ENCODE measurements around the gene MTX2. TPM values are rescaled to one million over a fixed set of nuclear protein-coding genes. Genes with fewer than 3 reads are reported as not detected.
A peak's percentile ranks its signal among the peaks of the same experiment; 100 is the strongest.

Gene MTX2
- total and polyA plus RNA-seq, 9 of the 15 experiments (the other 6 are each of a cell fraction or from before 2014, with no cell fraction given), result 38.1 to 170 (median 88.0) TPM

GRCh38 chr2:176269319-176270099, at the start of gene MTX2 (continued):
- no peak for TF ChIP-seq BCLAF1 (IDR thresholded peaks at IDR 0.05; ENCODE audit: borderline replicate concordance in 1 of 2, control insufficient read depth in 1 of 2, low read depth in 2 of 2, low read length in 1 of 2)
- no peak for TF ChIP-seq ZNF124 (CRISPR knock-in tag; IDR thresholded peaks at IDR 0.05)
- no peak for TF ChIP-seq ZNF3 (CRISPR knock-in tag; IDR thresholded peaks at IDR 0.05)
- TF ChIP-seq ZNF197 (CRISPR knock-in tag; IDR thresholded peaks at IDR 0.05; ENCODE audit: low read depth), result 0 out of 2 replicates have a peak, but pooled peaks have one; percentile 26
- no peak for TF ChIP-seq ZNF212 (CRISPR knock-in tag; IDR thresholded peaks at IDR 0.05)
- peak in 1 of 2 experiments; percentile 25; a peak in 2 of 4 replicates for TF ChIP-seq RCOR1 (IDR thresholded peaks at IDR 0.05; ENCODE audit: borderline replicate concordance in 1 of 2, low read depth in 2 of 2, low read length in 2 of 2)
- no peak; the same call in 1 of the 2 replicates for TF ChIP-seq STAT5A (IDR thresholded peaks at IDR 0.05; ENCODE audit: borderline replicate concordance, low read length)
- peak; percentile 17; the same call in 1 of the 2 replicates for TF ChIP-seq CC2D1A (IDR thresholded peaks at IDR 0.05)
- TF ChIP-seq RREB1 (CRISPR knock-in tag; IDR thresholded peaks at IDR 0.05), result 0 out of 2 replicates have a peak, but pooled peaks have one; percentile 32
- TF ChIP-seq CBX1 (IDR thresholded peaks at IDR 0.05; ENCODE audit: low read depth), result peak; percentile 94
- 0 out of 2 replicates have a peak, but pooled peaks have one; percentile 14 for TF ChIP-seq CBFB (CRISPR knock-in tag; IDR thresholded peaks at IDR 0.05)
- no peak; the same call in 1 of the 2 replicates for TF ChIP-seq E2F3 (CRISPR knock-in tag; IDR thresholded peaks at IDR 0.05)
- TF ChIP-seq ZBTB7A (IDR thresholded peaks at IDR 0.05; ENCODE audit: borderline replicate concordance, control insufficient read depth, low read depth, low read length), result peak; percentile 85
- peak; percentile 86 for TF ChIP-seq PML (IDR thresholded peaks at IDR 0.05; ENCODE audit: low read length)
- no peak for TF ChIP-seq NFYB (IDR thresholded peaks at IDR 0.05; ENCODE audit: extremely low read depth, insufficient read length)
- TF ChIP-seq YY1 (IDR thresholded peaks at IDR 0.05; ENCODE audit: borderline replicate concordance in 1 of 3, control insufficient read depth in 1 of 3, extremely low read depth in 1 of 3, insufficient read depth in 3 of 3, insufficient read length in 1 of 3, insufficient replicate concordance in 2 of 3, low read depth in 1 of 3, low read length in 2 of 3), result peak in 2 of 3 experiments; percentile 79 to 80

All from K562 (cell line).